GM21360 (cell line): ENCODE data around the gene PTPRD.
"Not testable (repeated sequence)": the region's sequence is repeated elsewhere in the genome, so short reads cannot be mapped to it uniquely, and the experiment has no call there.

Source experiments
- ATAC-seq: cut with Tn5 transposase; IDR thresholded peaks from one replicate; pipeline ENCODE4 v1.9.1; 2021; ENCODE audit warnings: mild to moderate bottlenecking, moderate library complexity; ENCODE audit not compliant: unreplicated experiment

Gene PTPRD

GRCh38 chr9:9538356-9538755 lies 1074.4 kb downstream of the PTPRD start:
- ATAC-seq, result no peak

DNA sequence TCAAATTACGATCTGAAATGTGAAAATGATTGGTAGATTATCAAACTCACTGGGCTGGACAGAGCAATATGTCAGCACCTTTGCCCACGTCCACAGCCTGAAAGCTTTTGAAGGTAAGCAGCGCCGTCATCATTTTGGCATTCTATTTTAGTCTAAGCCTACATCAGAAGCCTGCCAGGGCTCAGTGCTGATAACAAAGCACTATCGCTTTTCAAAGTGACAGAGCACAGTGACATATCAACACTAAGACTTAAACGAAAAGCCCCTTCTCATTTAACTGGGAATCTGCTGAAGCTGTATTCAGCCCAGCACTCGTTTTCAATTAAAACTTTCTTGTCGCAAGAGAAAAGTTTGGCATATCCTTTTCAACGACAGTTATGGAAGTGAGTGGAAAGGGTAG lies 1076.3 kb downstream of the PTPRD start:
- no peak for ATAC-seq

GRCh38 chr9:9523476-9524139 lies 1089.2 kb downstream of the PTPRD start:
- no peak for ATAC-seq

- ATAC-seq, result no peak
Measured at GRCh38 chr9:9522406-9522805, 1090.4 kb downstream of the PTPRD start.

GRCh38 chr9:9521033-9521779 lies 1091.6 kb downstream of the PTPRD start:
- no peak for ATAC-seq

GRCh38 chr9:9504869-9505268 lies 1107.9 kb downstream of the PTPRD start:
- ATAC-seq, result no peak

GRCh38 chr9:9499546-9499945 lies 1113.3 kb downstream of the PTPRD start:
- no peak for ATAC-seq

DNA sequence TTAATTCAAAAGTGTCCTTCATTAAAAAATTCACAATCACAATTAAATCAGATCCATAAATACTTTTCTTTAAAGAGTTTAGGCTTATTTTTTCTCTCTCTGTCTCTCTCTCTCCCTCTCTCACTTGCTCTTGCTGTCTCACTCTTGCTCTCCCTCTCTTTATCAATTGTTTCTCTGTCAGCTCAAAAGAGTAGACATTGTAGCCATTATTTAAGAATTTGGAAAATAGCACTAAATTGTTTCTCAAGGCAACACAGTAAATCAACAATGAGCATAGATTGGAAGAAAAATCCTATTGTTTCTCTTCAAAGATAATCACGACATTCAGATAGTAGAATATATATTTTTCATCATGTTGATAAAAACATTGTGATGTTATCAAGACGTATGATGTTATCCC lies 1114.0 kb downstream of the PTPRD start:
- no peak for ATAC-seq

- no peak for ATAC-seq
Measured at GRCh38 chr9:9498128-9498527, 1114.7 kb downstream of the PTPRD start.

DNA sequence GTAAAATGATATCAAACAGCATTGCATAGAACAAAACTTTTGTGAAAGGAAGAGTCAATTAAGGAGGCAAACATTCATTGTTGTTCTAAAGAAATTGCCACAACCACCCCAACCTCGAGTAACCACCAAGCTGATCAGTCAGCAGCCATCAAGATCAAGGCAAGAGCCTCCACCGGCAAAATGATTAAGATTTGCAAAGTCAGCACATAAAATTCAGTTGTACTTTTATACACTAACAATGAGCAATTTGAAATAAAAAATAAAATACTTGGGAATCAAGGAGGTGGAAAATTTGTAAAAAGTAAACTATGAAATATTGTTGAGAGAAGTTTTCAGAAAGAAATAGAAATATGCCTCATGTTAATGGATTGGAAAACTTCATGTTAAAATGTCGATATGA lies 1118.5 kb downstream of the PTPRD start:
- no peak for ATAC-seq

- no peak for ATAC-seq
Measured at GRCh38 chr9:9492506-9492905, 1120.3 kb downstream of the PTPRD start.

DNA sequence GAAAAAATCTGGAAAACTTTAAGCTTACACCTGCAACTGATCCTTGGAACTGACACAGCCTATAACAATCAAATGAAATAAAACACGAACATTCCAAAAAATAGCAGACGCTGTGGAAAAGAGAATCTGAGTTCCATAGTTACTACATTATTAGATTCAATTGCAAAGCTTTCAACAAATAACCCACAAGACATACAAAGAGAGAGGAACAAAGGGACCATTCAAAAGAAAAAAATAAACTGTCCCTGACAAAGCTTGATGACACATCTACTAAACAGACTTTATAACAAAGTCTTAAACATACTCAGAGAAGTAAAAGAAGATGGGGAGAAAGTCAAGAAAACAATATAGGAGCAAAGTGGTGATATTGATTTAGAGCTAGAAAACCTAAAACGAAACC lies 1123.6 kb downstream of the PTPRD start:
- ATAC-seq, result no peak

GRCh38 chr9:9483175-9483574 lies 1129.6 kb downstream of the PTPRD start:
- no peak for ATAC-seq

- ATAC-seq, result no peak
Measured at GRCh38 chr9:9478741-9479140, 1134.1 kb downstream of the PTPRD start.

DNA sequence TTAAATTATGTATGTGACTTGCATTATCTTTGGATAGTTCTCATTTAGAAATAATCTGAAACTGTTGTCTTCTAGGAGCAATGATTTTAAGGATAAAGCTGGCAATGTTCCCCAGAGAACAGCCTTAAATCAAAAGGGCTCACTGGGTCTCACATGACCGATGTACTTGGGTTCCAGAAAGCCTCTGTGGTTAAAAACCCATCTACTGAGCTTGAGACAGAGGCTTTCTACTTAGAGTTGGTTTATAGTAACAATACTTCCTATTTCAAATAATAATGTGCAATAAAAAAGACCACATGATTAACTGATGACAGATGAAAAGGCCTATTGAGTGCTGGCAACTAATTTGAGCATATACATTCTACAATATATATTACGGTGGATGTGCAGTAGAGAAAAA lies 1143.5 kb downstream of the PTPRD start:
- ATAC-seq, result no peak

DNA sequence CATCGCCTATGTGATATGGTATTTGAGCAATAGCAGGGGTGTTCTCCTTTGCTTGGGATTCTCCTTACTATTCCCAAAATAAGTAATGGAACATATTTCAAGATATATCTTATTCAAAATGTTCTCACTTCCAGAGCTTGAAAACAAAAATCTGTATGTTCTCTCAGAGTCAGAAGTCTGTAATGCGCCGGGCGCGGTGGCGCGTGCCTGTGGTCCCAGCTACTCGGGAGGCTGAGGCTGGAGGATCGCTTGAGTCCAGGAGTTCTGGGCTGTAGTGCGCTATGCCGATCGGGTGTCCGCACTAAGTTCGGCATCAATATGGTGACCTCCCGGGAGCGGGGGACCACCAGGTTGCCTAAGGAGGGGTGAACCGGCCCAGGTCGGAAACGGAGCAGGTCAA lies 1170.9 kb downstream of the PTPRD start:
- ATAC-seq, result not testable (repeated sequence)

DNA sequence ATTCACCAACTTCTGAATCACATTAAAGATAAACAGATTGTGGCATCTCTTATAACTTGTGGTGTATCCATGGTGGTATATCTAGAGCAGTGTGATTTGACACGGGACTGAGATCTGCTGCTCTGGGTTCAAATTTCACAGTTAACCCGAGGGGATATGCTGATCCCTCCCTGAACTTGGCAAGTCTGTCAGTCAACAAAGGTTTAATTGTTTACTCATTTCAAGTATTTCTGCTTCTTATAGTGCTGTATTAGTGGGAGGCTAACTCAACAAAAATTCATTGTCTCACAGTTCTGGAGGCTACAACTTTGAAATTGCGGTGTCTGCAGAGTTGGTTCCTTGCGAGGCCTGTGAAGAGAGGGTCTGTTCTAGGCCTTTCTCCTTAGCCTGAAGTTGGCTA lies 1175.2 kb downstream of the PTPRD start:
- ATAC-seq, result no peak

DNA sequence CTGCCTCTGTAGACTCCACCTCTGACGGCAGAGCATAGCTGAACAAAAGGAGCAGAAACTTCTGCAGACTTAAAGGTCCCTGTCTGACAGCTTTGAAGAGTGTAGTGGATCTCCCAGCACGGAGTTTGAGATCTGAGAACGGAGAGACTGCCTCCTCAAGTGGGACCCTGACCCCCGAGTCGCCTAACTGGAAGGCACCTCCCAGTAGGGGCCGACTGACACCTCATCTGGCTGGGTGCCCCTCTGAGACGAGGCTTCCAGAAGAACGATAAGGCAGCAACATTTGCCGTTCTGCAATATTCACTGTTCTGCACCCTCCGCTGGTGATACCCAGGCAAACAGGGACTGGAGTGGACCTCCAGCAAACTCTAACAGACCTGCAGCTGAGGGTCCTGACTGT lies 1186.3 kb downstream of the PTPRD start:
- ATAC-seq, result not testable (repeated sequence)

DNA sequence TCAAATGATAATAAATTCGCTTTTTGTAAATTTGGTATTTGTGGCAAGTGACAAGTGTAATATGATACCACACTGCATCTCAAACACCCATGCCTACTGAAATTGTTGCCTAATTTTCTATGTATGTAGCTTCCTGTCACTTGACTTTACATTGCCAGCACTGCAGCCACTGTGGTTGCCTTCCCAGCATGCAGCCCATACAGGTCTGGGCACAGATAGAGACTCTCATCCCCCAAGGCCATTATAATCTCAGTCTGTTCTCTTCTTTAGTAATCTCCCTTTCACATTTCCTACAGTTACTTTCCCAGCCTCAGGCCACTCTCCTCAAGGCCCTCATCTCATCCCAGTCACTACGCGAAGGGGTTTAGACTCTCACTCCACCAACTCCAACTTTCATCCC lies 1200.6 kb downstream of the PTPRD start:
- no peak for ATAC-seq

DNA sequence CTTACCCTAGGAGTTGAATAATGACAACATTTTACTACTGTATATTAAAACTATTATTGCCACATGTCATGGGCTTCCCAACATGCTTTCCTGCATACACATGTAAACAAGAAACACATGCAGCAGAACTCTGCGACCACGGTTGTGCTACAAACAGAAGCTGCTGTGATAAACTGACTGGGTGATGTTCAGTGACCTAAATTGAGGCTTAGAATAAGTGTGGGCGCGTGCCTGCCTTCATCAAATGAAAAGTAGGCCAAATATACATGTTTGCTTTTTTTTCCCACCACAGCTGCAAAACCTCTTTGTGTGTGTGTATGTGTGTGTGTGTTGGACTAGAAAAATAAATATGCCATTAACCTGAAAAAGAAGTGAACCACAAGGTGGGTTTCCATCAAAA lies 1202.1 kb downstream of the PTPRD start:
- ATAC-seq, result no peak

- no peak for ATAC-seq
Measured at GRCh38 chr9:9399982-9400381, 1212.8 kb downstream of the PTPRD start.

DNA sequence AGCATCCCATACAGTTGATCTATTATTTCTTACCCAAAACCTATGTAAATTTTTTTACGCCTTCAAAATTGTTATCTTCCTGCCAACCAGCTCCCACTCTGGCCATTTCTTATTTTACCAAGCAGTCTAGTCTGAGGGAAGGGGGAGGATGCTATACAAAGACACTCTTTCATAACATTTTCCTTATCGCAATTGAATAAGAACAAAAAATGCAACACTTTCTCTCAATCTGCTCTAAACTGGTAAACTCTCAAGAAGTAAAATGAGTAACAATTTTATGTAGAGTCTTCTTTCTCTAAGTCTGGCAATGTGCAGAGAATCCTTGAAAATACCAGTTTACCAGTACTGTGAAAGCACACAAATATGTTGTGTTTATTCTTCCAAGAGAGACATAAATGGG lies 1216.3 kb downstream of the PTPRD start:
- ATAC-seq, result no peak

DNA sequence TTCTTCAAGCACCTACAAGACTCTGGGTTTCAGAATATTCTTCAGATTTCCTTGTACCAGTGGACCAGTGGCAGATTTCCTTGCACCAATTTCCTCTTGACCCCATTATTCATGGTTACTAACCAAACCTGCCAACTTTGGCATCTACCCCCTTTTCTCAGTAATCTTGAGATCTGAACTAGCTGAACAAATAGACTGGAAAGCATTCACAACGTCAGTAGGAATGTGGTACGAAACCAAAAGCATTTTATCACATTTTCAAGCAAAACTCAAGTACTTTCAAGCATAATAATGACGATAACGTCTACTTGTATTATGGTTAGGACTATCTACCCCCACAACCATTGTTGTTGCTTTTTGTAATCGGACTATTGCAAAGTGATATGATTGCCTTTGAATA lies 1217.3 kb downstream of the PTPRD start:
- ATAC-seq, result no peak
